ENCODE data around the gene FABP6.
"Not testable (repeated sequence)": the region's sequence is repeated elsewhere in the genome, so short reads cannot be mapped to it uniquely, and the experiment has no call there.

FABP6 gene

GRCh38 chr5:160229190-160229742 is at the start of gene FABP6:
Gene FABP6 (plus strand): TSS chr5:160229506. CDS start chr5:160229558, 52 bp downstream.
- no peak for DNase-seq

GRCh38 chr5:160180931-160181330 is 48.4 kb upstream of the FABP6 start:
- no peak for DNase-seq

GRCh38 chr5:160181965-160182622 is 47.2 kb upstream of the FABP6 start:
- DNase-seq = no peak

- DNase-seq = no peak
Observed at GRCh38 chr5:160183075-160183474, 46.2 kb upstream of the FABP6 start.

GRCh38 chr5:160185626-160186360 is 43.5 kb upstream of the FABP6 start:
- DNase-seq = no peak

- DNase-seq = no peak
Observed at GRCh38 chr5:160186480-160186879, 42.8 kb upstream of the FABP6 start.

- DNase-seq = no peak
Observed at GRCh38 chr5:160187091-160187490, 42.2 kb upstream of the FABP6 start.

GRCh38 chr5:160188141-160189015 is 40.9 kb upstream of the FABP6 start:
- DNase-seq = peak; percentile 89

GRCh38 chr5:160192424-160192823 is 36.9 kb upstream of the FABP6 start:
- DNase-seq = no peak

GRCh38 chr5:160193076-160193475 is 36.2 kb upstream of the FABP6 start:
- DNase-seq = not testable (repeated sequence)

- DNase-seq = not testable (repeated sequence)
Observed at GRCh38 chr5:160193790-160194189, 35.5 kb upstream of the FABP6 start.

GRCh38 chr5:160197341-160198144 is 31.8 kb upstream of the FABP6 start:
- no peak for DNase-seq

- no peak for DNase-seq
Observed at GRCh38 chr5:160198146-160198545, 31.2 kb upstream of the FABP6 start.

- no peak for DNase-seq
Observed at GRCh38 chr5:160198841-160199409, 30.4 kb upstream of the FABP6 start.

- peak; percentile 29 for DNase-seq
Observed at GRCh38 chr5:160199410-160199911, 29.8 kb upstream of the FABP6 start.

GRCh38 chr5:160207061-160207460 is 22.2 kb upstream of the FABP6 start:
- DNase-seq = no peak

- DNase-seq = no peak
Observed at GRCh38 chr5:160209917-160210316, 19.4 kb upstream of the FABP6 start.

GRCh38 chr5:160210606-160211005 is 18.7 kb upstream of the FABP6 start:
- no peak for DNase-seq

GRCh38 chr5:160211352-160211751 is 18.0 kb upstream of the FABP6 start:
- DNase-seq = no peak

- no peak for DNase-seq
Observed at GRCh38 chr5:160213537-160213936, 15.8 kb upstream of the FABP6 start.

- no peak for DNase-seq
Observed at GRCh38 chr5:160219356-160219755, 9.9 kb upstream of the FABP6 start.

- DNase-seq = no peak
Observed at GRCh38 chr5:160221082-160221481, 8.2 kb upstream of the FABP6 start.
